SK-N-SH treated with all-trans-retinoic acid at 6 μM for 48 hours (cell line): ENCODE measurements around the gene FCSK.

Experiments used
- ATAC-seq: fragments of 200-7000 bp; cut with Tn5 transposase; 3 replicates; pipeline ENCODE4 v1.9.1; 2020; ENCODE audit warnings: mild to moderate bottlenecking, moderate library complexity
- ARNTL ChIP-seq: fragments of 450-650 bp; formaldehyde crosslinking; IDR thresholded peaks from 2 replicates; pipeline ENCODE4 v1.5.0; 2020; ENCODE audit warnings: low read depth, mild to moderate bottlenecking, moderate library complexity, borderline replicate concordance
- CSDC2 ChIP-seq: fragments of 250-450 bp; sonication (Bioruptor Pico); IDR thresholded peaks from 2 replicates; pipeline ENCODE4 v1.5.0; 2020; ENCODE audit warnings: mild to moderate bottlenecking, moderate library complexity
- CSRNP3 ChIP-seq: fragments of 250-450 bp; sonication (Bioruptor Pico); IDR thresholded peaks from 2 replicates; pipeline ENCODE4 v1.5.1; 2021; ENCODE audit warnings: mild to moderate bottlenecking, moderate library complexity
- GLIS3 ChIP-seq: fragments of 250-450 bp; sonication (Bioruptor Pico); IDR thresholded peaks from 2 replicates; pipeline ENCODE4 v1.5.0; 2020; ENCODE audit warnings: mild to moderate bottlenecking, moderate library complexity
- ISL1 ChIP-seq: fragments of 250-450 bp; sonication (Bioruptor Pico); IDR thresholded peaks from 2 replicates; pipeline ENCODE4 v2.1.2; 2022; ENCODE audit warnings: mild to moderate bottlenecking, moderate library complexity
- PATZ1 ChIP-seq: fragments of 250-450 bp; sonication (Bioruptor Pico); IDR thresholded peaks from 2 replicates; pipeline ENCODE4 v1.8.0; 2020; ENCODE audit warnings: mild to moderate bottlenecking, moderate library complexity, borderline replicate concordance
- RARB ChIP-seq: fragments of 250-450 bp; sonication (Bioruptor Pico); IDR thresholded peaks from 2 replicates; pipeline ENCODE4 v1.8.0; 2021; ENCODE audit warnings: mild to moderate bottlenecking, moderate library complexity
- SNAI2 ChIP-seq: fragments of 250-450 bp; sonication (Bioruptor Pico); IDR thresholded peaks from 2 replicates; pipeline ENCODE4 v1.5.0; 2020; ENCODE audit warnings: mild to moderate bottlenecking, moderate library complexity
- TCF4 ChIP-seq: fragments of 250-450 bp; sonication (Bioruptor Pico); IDR thresholded peaks from 2 replicates; pipeline ENCODE4 v1.8.0; 2021; ENCODE audit warnings: mild to moderate bottlenecking, moderate library complexity, borderline replicate concordance
- TOX ChIP-seq: fragments of 250-450 bp; sonication (Bioruptor Pico); IDR thresholded peaks from 2 replicates; pipeline ENCODE4 v1.8.0; 2021; ENCODE audit warnings: mild to moderate bottlenecking, moderate library complexity, borderline replicate concordance
- TSHZ2 ChIP-seq: fragments of 250-450 bp; sonication (Bioruptor Pico); IDR thresholded peaks from 2 replicates; pipeline ENCODE4 v1.5.0; 2020; ENCODE audit warnings: mild to moderate bottlenecking, moderate library complexity
- ZC3H10 ChIP-seq: fragments of 250-450 bp; sonication (Bioruptor Pico); IDR thresholded peaks from 2 replicates; pipeline ENCODE4 v1.5.1; 2021; ENCODE audit warnings: mild to moderate bottlenecking, moderate library complexity
- ZFP3 ChIP-seq: fragments of 250-450 bp; sonication (Bioruptor Pico); IDR thresholded peaks from 2 replicates; pipeline ENCODE4 v1.5.0; 2020; ENCODE audit warnings: mild to moderate bottlenecking, moderate library complexity
- ZFP30 ChIP-seq: fragments of 450-650 bp; formaldehyde crosslinking; IDR thresholded peaks from 2 replicates; pipeline ENCODE4 v1.5.0; 2022; ENCODE audit warnings: mild to moderate bottlenecking, moderate library complexity
- ZNF565 ChIP-seq: fragments of 450-650 bp; formaldehyde crosslinking; conservative IDR thresholded peaks from 2 replicates; pipeline ENCODE4 v1.5.0; 2020; ENCODE audit warnings: low read depth, mild to moderate bottlenecking, moderate library complexity
- ZNF8 ChIP-seq: fragments of 450-650 bp; formaldehyde crosslinking; IDR thresholded peaks from 2 replicates; pipeline ENCODE4 v1.5.0; 2020; ENCODE audit warnings: mild to moderate bottlenecking, moderate library complexity
- TF ChIP-seq, protein P1 (sequence below): fragments of 250-450 bp; sonication (Bioruptor Pico); IDR thresholded peaks from 2 replicates; pipeline ENCODE4 v1.5.1; 2020; ENCODE audit warnings: low read depth, mild to moderate bottlenecking, moderate library complexity
- TF ChIP-seq, protein P2 (sequence below): fragments of 250-450 bp; sonication (Bioruptor Pico); IDR thresholded peaks from 2 replicates; pipeline ENCODE4 v1.8.0; 2021; ENCODE audit warnings: low read depth, mild to moderate bottlenecking, moderate library complexity, borderline replicate concordance

The FCSK gene

GRCh38 chr16:70441406-70441990 lies 12.9 kb upstream of the FCSK start:
- ATAC-seq = no peak
- no peak for TF ChIP-seq TCF4 (CRISPR knock-in tag)
- TF ChIP-seq SNAI2 (CRISPR knock-in tag) = no peak
- no peak for TF ChIP-seq ZNF8 (CRISPR knock-in tag)
- TF ChIP-seq, protein P1, sequence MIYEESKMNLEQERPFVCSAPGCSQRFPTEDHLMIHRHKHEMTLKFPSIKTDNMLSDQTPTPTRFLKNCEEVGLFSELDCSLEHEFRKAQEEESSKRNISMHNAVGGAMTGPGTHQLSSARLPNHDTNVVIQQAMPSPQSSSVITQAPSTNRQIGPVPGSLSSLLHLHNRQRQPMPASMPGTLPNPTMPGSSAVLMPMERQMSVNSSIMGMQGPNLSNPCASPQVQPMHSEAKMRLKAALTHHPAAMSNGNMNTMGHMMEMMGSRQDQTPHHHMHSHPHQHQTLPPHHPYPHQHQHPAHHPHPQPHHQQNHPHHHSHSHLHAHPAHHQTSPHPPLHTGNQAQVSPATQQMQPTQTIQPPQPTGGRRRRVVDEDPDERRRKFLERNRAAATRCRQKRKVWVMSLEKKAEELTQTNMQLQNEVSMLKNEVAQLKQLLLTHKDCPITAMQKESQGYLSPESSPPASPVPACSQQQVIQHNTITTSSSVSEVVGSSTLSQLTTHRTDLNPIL (CRISPR knock-in tag) = no peak
- TF ChIP-seq PATZ1 (CRISPR knock-in tag) = no peak
- TF ChIP-seq CSRNP3 = no peak
- TF ChIP-seq ISL1 (CRISPR knock-in tag) = no peak
- no peak for TF ChIP-seq RARB (CRISPR knock-in tag)
- no peak for TF ChIP-seq ZNF565
- no peak for TF ChIP-seq ZFP30 (CRISPR knock-in tag)
- TF ChIP-seq TSHZ2 (CRISPR knock-in tag) = no peak

DNA sequence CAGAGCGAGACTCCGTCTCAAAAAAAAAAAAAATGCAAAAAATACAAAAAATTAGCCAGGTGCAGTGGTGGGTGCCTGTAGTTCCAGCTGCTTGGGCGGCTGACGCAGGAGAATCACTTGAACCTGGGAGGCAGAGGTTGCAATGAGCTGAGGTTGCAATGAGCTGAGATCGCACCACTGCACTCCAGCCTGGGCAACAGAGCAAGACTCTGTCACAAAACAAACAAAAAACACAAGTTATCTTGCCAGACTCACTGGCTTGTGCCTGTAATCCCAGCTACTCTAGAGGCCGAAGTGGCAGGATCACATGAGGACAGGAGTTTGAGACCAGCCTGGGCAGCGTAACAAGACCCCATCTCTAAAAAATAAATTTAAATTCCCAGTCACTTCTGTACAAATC lies 12.1 kb upstream of the FCSK start:
- ATAC-seq = no peak
- no peak for TF ChIP-seq ZNF8 (CRISPR knock-in tag)
- no peak for TF ChIP-seq ZFP30 (CRISPR knock-in tag)
- no peak for TF ChIP-seq ZC3H10 (CRISPR knock-in tag)

GRCh38 chr16:70444249-70445063 lies 9.9 kb upstream of the FCSK start:
- no peak for TF ChIP-seq SNAI2 (CRISPR knock-in tag)
- no peak for TF ChIP-seq RARB (CRISPR knock-in tag)
- no peak for TF ChIP-seq ZNF565
- no peak for TF ChIP-seq ZC3H10 (CRISPR knock-in tag)
- TF ChIP-seq, protein P2, sequence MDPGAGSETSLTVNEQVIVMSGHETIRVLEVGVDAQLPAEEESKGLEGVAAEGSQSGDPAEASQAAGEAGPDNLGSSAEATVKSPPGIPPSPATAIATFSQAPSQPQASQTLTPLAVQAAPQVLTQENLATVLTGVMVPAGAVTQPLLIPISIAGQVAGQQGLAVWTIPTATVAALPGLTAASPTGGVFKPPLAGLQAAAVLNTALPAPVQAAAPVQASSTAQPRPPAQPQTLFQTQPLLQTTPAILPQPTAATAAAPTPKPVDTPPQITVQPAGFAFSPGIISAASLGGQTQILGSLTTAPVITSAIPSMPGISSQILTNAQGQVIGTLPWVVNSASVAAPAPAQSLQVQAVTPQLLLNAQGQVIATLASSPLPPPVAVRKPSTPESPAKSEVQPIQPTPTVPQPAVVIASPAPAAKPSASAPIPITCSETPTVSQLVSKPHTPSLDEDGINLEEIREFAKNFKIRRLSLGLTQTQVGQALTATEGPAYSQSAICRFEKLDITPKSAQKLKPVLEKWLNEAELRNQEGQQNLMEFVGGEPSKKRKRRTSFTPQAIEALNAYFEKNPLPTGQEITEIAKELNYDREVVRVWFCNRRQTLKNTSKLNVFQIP (CRISPR knock-in tag) = no peak
- TF ChIP-seq CSDC2 (CRISPR knock-in tag) = no peak
- TF ChIP-seq ZFP3 (CRISPR knock-in tag) = no peak
- TF ChIP-seq ISL1 (CRISPR knock-in tag) = no peak
- no peak for TF ChIP-seq TSHZ2 (CRISPR knock-in tag)
- no peak for TF ChIP-seq ARNTL (CRISPR knock-in tag)
- TF ChIP-seq ZFP30 (CRISPR knock-in tag) = no peak
- no peak for TF ChIP-seq GLIS3 (CRISPR knock-in tag)
- TF ChIP-seq TOX = no peak
- TF ChIP-seq, all 23 proteins: peak for 0
- ATAC-seq = no peak
